A549 (cell line): ENCODE results near the gene LCN6. TPM values are rescaled to one million over a fixed set of nuclear protein-coding genes. Genes with fewer than 3 reads are reported as not detected.

Experiments
- ATAC-seq, 2 experiments: fragments of 200-7000 bp in 1 of 2; fragments of >200 bp in 1 of 2; cut with Nextera tagmentation in 1 of 2; cut with Tn5 transposase in 1 of 2; 3 replicates each; pipeline versions ENCODE4 v1.8.0 to v1.9.1; 2018 to 2020; ENCODE audit warnings: mild to moderate bottlenecking in 1 of 2, moderate library complexity in 1 of 2
- CTCF ChIA-PET: fragments of 300-600 bp; sonication (Branson Sonifier 250); formaldehyde crosslinking; extraction: SDS; loops from one replicate; lab custom pipeline; 2021; ENCODE audit warnings: antibody characterized with exemption, inconsistent platforms; lab: Yijun Ruan, JAX
- POLR2A ChIA-PET: fragments of 350-600 bp; formaldehyde crosslinking; extraction: SDS; loops from one replicate; lab custom pipeline; 2021; ENCODE audit warnings: antibody characterized with exemption, inconsistent platforms; lab: Yijun Ruan, JAX
- DNase-seq, 2 experiments: peaks; one replicate each; pipeline versions ENCODE4 v3.0.0 to v3.0.0-alpha.2; 2011 to 2016; ENCODE audit warnings: low read depth in 1 of 2, low spot score in 1 of 2
- FAIRE-seq: peaks from 2 replicates; lab custom pipeline; 2011; peaks lifted over from hg19 to GRCh38; lab: Jason Lieb, UNC
- H3K27ac ChIP-seq, 2 experiments: fragments of >200 bp; sonication (Bioruptor Twin); formaldehyde crosslinking; 3 replicates each; pipeline ENCODE4 v1.5.1; 2016 to 2017
- H3K4me1 ChIP-seq: fragments of >200 bp; sonication (Bioruptor Twin); formaldehyde crosslinking; 3 replicates; pipeline ENCODE4 v1.6.1; 2016
- H3K4me2 ChIP-seq: fragments of >200 bp; sonication (Bioruptor Twin); formaldehyde crosslinking; 3 replicates; pipeline ENCODE4 v1.6.1; 2016
- H3K4me3 ChIP-seq: fragments of >200 bp; sonication (Bioruptor Twin); formaldehyde crosslinking; 3 replicates; pipeline ENCODE4 v1.5.1; 2016
- H3K9me3 ChIP-seq: fragments of >200 bp; sonication (Bioruptor Twin); formaldehyde crosslinking; 3 replicates; pipeline ENCODE4 v1.6.1; 2016
- BHLHE40 ChIP-seq: IDR thresholded peaks from 2 replicates; pipeline ENCODE4 v1.6.1; 2012; ENCODE audit warnings: low read depth, low read length, inconsistent platforms
- CBX8 ChIP-seq: fragments of 200-600 bp; sonication (generic); IDR thresholded peaks from 2 replicates; pipeline ENCODE4 v1.6.1; 2016
- EHF ChIP-seq: fragments of 250-450 bp; sonication (Bioruptor Pico); IDR thresholded peaks from 2 replicates; pipeline ENCODE4 v1.5.0; 2020; ENCODE audit warnings: mild to moderate bottlenecking
- EHMT2 ChIP-seq: fragments of 200-600 bp; sonication (generic); IDR thresholded peaks from 2 replicates; pipeline ENCODE4 v1.6.1; 2016; ENCODE audit warnings: antibody characterized with exemption, low read depth, mild to moderate bottlenecking, moderate library complexity
- ESRRA ChIP-seq: fragments of 150-350 bp; IDR thresholded peaks from 2 replicates; pipeline ENCODE4 v1.6.1; 2014; ENCODE audit warnings: mild to moderate bottlenecking, low read length, borderline replicate concordance
- FOSL2 ChIP-seq, 2 experiments: fragments of 450-650 bp in 1 of 2; fragments of >200 bp in 1 of 2; sonication (Bioruptor Twin) in 1 of 2; formaldehyde crosslinking; IDR thresholded peaks; 2 replicates each; pipeline versions ENCODE4 v1.5.0 to v1.6.1; 2016 to 2020; ENCODE audit warnings: mild to moderate bottlenecking in 1 of 2, moderate library complexity in 1 of 2
- HES2 ChIP-seq: fragments of >200 bp; sonication (Bioruptor Twin); formaldehyde crosslinking; IDR thresholded peaks from 2 replicates; pipeline ENCODE4 v1.6.1; 2016
- HOXB5 ChIP-seq: fragments of 250-450 bp; sonication (Bioruptor Pico); IDR thresholded peaks from 2 replicates; pipeline ENCODE4 v1.5.0; 2020; ENCODE audit warnings: mild to moderate bottlenecking, moderate library complexity
- KDM1A ChIP-seq: fragments of 200-600 bp; sonication (generic); IDR thresholded peaks from 2 replicates; pipeline ENCODE4 v1.6.1; 2016; ENCODE audit warnings: low read depth, mild to moderate bottlenecking
- MYC ChIP-seq: IDR thresholded peaks from 2 replicates; pipeline ENCODE4 v1.6.1; 2012; ENCODE audit warnings: mild to moderate bottlenecking, inconsistent platforms, low read length, improper control_type of control experiment, borderline replicate concordance
- NPAS2 ChIP-seq: fragments of 250-450 bp; sonication (Bioruptor Pico); IDR thresholded peaks from 2 replicates; pipeline ENCODE4 v1.8.0; 2022; ENCODE audit warnings: mild to moderate bottlenecking, moderate library complexity, borderline replicate concordance
- PHF8 ChIP-seq: fragments of 200-600 bp; sonication (generic); IDR thresholded peaks from 2 replicates; pipeline ENCODE4 v1.6.1; 2016; ENCODE audit warnings: low read depth, mild to moderate bottlenecking, antibody characterized with exemption, moderate library complexity, borderline replicate concordance
- POLR2A ChIP-seq: IDR thresholded peaks from 2 replicates; pipeline ENCODE4 v1.6.1; 2012; ENCODE audit warnings: mild to moderate bottlenecking, low read length
- POLR2AphosphoS2 ChIP-seq: conservative IDR thresholded peaks from 2 replicates; pipeline ENCODE4 v1.6.1; 2012; ENCODE audit warnings: low read length, improper control_type of control experiment, inconsistent platforms
- RFX5 ChIP-seq: fragments of 450-650 bp; IDR thresholded peaks from 2 replicates; pipeline ENCODE4 v1.7.1; 2014; ENCODE audit warnings: antibody characterized with exemption, mild to moderate bottlenecking, moderate library complexity
- TP53 ChIP-seq: fragments of 250-450 bp; sonication (Bioruptor Pico); IDR thresholded peaks from 2 replicates; pipeline ENCODE4 v1.5.0; 2021; ENCODE audit warnings: mild to moderate bottlenecking, moderate library complexity
- WGBS: methylation state at CpG from one replicate; pipeline ENCODE4 v1.1.6; 2017; ENCODE audit errors: missing lambda C conversion rate; 5-methylcytosine and 5-hydroxymethylcytosine counted together
- polyA plus RNA-seq, 4 experiments: library from polyadenylated mRNA; depleted of rRNA in 3 of 4; stranded (reverse); fragments of >200 nt; fragmentation: RNase III in 1 of 4; extraction: RNeasy Plus Mini Kit Qiagen cat#74134 plus additional on column Dnase treatment in 1 of 4; gene quantifications; 2 replicates in 3 of 4; 3 replicates in 1 of 4; pipeline ENCODE4 v1.2.3, GENCODE V29; 2011 to 2017
- TF ChIP-seq, protein P1 (sequence below): fragments of >200 bp; sonication (Bioruptor Twin); formaldehyde crosslinking; IDR thresholded peaks from 3 replicates; pipeline ENCODE4 v1.6.1; 2016
- TF ChIP-seq, protein P2 (sequence below): fragments of 250-450 bp; sonication (Bioruptor Pico); IDR thresholded peaks from 2 replicates; pipeline ENCODE4 v1.5.0; 2020; ENCODE audit warnings: low read depth, mild to moderate bottlenecking, moderate library complexity
- TF ChIP-seq, protein P3 (sequence below): fragments of 150-350 bp; IDR thresholded peaks from 2 replicates; pipeline ENCODE4 v1.6.1; 2014; ENCODE audit warnings: low read depth, mild to moderate bottlenecking, low read length
- TF ChIP-seq, protein P4 (sequence below): fragments of 200-600 bp; sonication (generic); IDR thresholded peaks from 2 replicates; pipeline ENCODE4 v1.6.1; 2016; ENCODE audit warnings: antibody characterized with exemption, mild to moderate bottlenecking, moderate library complexity
- TF ChIP-seq, protein P5 (sequence below): fragments of >200 bp; sonication (Bioruptor Twin); formaldehyde crosslinking; IDR thresholded peaks from 3 replicates; pipeline ENCODE4 v1.5.1; 2016
- TF ChIP-seq, protein P6 (sequence below): fragments of 250-450 bp; sonication (Bioruptor Pico); IDR thresholded peaks from 2 replicates; pipeline ENCODE4 v1.5.0; 2021; ENCODE audit warnings: mild to moderate bottlenecking, moderate library complexity, borderline replicate concordance

LCN6 gene
- polyA plus RNA-seq, 2 of the 4 experiments (the other 2 are of a cell fraction), result not detected

DNA sequence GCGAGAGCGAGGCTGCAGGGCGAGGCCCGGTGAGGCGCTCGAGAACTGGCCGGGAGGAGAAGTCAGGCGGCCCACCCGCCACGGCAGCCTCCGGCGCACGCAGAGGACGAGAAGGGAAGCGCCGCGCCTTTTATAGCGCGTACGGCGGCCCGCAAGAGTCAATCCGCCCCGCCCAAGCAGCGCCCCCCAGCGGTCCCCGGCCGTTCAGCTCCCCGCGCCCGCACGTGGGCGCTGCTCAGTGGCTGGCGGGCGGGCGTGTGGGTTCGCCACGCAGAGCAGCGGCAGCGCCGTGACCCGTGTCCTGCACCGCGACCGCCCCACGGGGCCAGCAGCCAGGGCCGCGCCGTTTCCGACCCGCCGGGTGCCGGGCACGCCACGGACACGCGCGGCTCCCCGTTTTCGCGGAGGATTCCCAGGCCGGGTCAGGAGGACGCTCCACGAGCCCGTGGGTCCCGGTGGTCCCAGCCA lies 20.2 kb downstream of the LCN6 start (continued):
- TF ChIP-seq, protein P1, sequence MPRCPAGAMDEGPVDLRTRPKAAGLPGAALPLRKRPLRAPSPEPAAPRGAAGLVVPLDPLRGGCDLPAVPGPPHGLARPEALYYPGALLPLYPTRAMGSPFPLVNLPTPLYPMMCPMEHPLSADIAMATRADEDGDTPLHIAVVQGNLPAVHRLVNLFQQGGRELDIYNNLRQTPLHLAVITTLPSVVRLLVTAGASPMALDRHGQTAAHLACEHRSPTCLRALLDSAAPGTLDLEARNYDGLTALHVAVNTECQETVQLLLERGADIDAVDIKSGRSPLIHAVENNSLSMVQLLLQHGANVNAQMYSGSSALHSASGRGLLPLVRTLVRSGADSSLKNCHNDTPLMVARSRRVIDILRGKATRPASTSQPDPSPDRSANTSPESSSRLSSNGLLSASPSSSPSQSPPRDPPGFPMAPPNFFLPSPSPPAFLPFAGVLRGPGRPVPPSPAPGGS, result peak; percentile 100
- TF ChIP-seq CBX8 (no peak), EHMT2 (no peak), FOSL2 (IDR thresholded peaks at IDR 0.05) (no peak), FOSL2 (CRISPR knock-in tag; IDR thresholded peaks at IDR 0.05) (peak; percentile 58), HOXB5 (CRISPR knock-in tag) (peak; percentile 84), POLR2AphosphoS2 (no peak), TP53 (CRISPR knock-in tag) (peak; percentile 88), ESRRA (0 out of 2 replicates have a peak, but pooled peaks have one; percentile 19), MYC (peak; percentile 100), POLR2A (peak; percentile 99), BHLHE40 (peak; percentile 38), NPAS2 (CRISPR knock-in tag) (peak; percentile 88), PHF8 (no peak), HES2 (no peak), EHF (CRISPR knock-in tag) (no peak), RFX5 (no peak), KDM1A (no peak)
- TF ChIP-seq, protein P2, sequence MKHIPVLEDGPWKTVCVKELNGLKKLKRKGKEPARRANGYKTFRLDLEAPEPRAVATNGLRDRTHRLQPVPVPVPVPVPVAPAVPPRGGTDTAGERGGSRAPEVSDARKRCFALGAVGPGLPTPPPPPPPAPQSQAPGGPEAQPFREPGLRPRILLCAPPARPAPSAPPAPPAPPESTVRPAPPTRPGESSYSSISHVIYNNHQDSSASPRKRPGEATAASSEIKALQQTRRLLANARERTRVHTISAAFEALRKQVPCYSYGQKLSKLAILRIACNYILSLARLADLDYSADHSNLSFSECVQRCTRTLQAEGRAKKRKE (CRISPR knock-in tag), result peak; percentile 59; the same call in 1 of the 2 replicates
- TF ChIP-seq, protein P3, sequence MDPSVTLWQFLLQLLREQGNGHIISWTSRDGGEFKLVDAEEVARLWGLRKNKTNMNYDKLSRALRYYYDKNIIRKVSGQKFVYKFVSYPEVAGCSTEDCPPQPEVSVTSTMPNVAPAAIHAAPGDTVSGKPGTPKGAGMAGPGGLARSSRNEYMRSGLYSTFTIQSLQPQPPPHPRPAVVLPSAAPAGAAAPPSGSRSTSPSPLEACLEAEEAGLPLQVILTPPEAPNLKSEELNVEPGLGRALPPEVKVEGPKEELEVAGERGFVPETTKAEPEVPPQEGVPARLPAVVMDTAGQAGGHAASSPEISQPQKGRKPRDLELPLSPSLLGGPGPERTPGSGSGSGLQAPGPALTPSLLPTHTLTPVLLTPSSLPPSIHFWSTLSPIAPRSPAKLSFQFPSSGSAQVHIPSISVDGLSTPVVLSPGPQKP, result no peak
- TF ChIP-seq, protein P4, sequence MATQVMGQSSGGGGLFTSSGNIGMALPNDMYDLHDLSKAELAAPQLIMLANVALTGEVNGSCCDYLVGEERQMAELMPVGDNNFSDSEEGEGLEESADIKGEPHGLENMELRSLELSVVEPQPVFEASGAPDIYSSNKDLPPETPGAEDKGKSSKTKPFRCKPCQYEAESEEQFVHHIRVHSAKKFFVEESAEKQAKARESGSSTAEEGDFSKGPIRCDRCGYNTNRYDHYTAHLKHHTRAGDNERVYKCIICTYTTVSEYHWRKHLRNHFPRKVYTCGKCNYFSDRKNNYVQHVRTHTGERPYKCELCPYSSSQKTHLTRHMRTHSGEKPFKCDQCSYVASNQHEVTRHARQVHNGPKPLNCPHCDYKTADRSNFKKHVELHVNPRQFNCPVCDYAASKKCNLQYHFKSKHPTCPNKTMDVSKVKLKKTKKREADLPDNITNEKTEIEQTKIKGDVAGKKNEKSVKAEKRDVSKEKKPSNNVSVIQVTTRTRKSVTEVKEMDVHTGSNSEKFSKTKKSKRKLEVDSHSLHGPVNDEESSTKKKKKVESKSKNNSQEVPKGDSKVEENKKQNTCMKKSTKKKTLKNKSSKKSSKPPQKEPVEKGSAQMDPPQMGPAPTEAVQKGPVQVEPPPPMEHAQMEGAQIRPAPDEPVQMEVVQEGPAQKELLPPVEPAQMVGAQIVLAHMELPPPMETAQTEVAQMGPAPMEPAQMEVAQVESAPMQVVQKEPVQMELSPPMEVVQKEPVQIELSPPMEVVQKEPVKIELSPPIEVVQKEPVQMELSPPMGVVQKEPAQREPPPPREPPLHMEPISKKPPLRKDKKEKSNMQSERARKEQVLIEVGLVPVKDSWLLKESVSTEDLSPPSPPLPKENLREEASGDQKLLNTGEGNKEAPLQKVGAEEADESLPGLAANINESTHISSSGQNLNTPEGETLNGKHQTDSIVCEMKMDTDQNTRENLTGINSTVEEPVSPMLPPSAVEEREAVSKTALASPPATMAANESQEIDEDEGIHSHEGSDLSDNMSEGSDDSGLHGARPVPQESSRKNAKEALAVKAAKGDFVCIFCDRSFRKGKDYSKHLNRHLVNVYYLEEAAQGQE, result no peak; the same call in 1 of the 2 replicates

- WGBS, result 5% methylated on average over 18 of the region's 18 CpGs
- no peak for FAIRE-seq
Measured at GRCh38 chr9:136726631-136727191, 21.6 kb downstream of the LCN6 start.

More at GRCh38 chr9:136726631-136727191, 21.6 kb downstream of the LCN6 start:
- ATAC-seq (peak in 1 of 2 experiments; percentile 6; a peak in 2 of 6 replicates), DNase-seq (peak in 1 of 2 experiments; percentile 58)
- Histone ChIP-seq H3K27ac (peak overlapping the region; percentile 99 to 100), H3K9me3 (no peaks in the 10 kb centered on the region), H3K4me1 (peaks cover 54% of the 10 kb centered on the region), H3K4me2 (peak overlapping the region; percentile 97), H3K4me3 (peak overlapping the region; percentile 91)
- ChIA-PET POLR2A (interaction anchor here (0.6 to 2.7 kb wide), 5 partner anchors 7 to 474 kb away, joined by 3 to 30 read pairs (median 4); partner anchors contain the start of gene DIPK1B), CTCF (interaction anchor here (0.8 to 5.9 kb wide), 16 partner anchors 7 to 326 kb away, joined by 3 to 42 read pairs (median 11); partner anchors contain the start of genes DIPK1B and LCN8)
- TF ChIP-seq, protein P5, sequence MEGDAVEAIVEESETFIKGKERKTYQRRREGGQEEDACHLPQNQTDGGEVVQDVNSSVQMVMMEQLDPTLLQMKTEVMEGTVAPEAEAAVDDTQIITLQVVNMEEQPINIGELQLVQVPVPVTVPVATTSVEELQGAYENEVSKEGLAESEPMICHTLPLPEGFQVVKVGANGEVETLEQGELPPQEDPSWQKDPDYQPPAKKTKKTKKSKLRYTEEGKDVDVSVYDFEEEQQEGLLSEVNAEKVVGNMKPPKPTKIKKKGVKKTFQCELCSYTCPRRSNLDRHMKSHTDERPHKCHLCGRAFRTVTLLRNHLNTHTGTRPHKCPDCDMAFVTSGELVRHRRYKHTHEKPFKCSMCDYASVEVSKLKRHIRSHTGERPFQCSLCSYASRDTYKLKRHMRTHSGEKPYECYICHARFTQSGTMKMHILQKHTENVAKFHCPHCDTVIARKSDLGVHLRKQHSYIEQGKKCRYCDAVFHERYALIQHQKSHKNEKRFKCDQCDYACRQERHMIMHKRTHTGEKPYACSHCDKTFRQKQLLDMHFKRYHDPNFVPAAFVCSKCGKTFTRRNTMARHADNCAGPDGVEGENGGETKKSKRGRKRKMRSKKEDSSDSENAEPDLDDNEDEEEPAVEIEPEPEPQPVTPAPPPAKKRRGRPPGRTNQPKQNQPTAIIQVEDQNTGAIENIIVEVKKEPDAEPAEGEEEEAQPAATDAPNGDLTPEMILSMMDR, result peak; percentile 50
- TF ChIP-seq, protein P6, sequence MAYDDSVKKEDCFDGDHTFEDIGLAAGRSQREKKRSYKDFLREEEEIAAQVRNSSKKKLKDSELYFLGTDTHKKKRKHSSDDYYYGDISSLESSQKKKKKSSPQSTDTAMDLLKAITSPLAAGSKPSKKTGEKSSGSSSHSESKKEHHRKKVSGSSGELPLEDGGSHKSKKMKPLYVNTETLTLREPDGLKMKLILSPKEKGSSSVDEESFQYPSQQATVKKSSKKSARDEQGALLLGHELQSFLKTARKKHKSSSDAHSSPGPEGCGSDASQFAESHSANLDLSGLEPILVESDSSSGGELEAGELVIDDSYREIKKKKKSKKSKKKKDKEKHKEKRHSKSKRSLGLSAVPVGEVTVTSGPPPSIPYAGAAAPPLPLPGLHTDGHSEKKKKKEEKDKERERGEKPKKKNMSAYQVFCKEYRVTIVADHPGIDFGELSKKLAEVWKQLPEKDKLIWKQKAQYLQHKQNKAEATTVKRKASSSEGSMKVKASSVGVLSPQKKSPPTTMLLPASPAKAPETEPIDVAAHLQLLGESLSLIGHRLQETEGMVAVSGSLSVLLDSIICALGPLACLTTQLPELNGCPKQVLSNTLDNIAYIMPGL (CRISPR knock-in tag), result no peak
- TF ChIP-seq, protein P1, result 0 out of 3 replicates have a peak, but pooled peaks have one; percentile 18
